H9 (cell line): Measurements from ENCODE around the gene STARD10. TPM values are rescaled to one million over a fixed set of nuclear protein-coding genes. Genes with fewer than 3 reads are reported as not detected.

ENCODE experiments used
- DNase-seq: peaks from one replicate; pipeline ENCODE4 v3.0.0-alpha.2; 2017
- H2AFZ ChIP-seq: one replicate; pipeline ENCODE4 v1.6.1; 2013; ENCODE audit warnings: mild to moderate bottlenecking, low read length, control low read depth, moderate library complexity
- H2AK5ac ChIP-seq: 2 replicates; pipeline ENCODE4 v1.6.1; 2013; ENCODE audit warnings: low read length, control low read depth, mixed read lengths; ENCODE audit not compliant: insufficient read length
- H2BK120ac ChIP-seq: one replicate; pipeline ENCODE4 v1.6.1; 2013; ENCODE audit warnings: low read depth, mild to moderate bottlenecking, low read length, control low read depth, inconsistent platforms; ENCODE audit not compliant: poor library complexity, severe bottlenecking
- H2BK12ac ChIP-seq: 2 replicates; pipeline ENCODE4 v1.6.1; 2013; ENCODE audit warnings: low read length, control low read depth, mixed read lengths, low read depth; ENCODE audit not compliant: insufficient read length
- H2BK15ac ChIP-seq: 2 replicates; pipeline ENCODE4 v1.6.1; 2013; ENCODE audit warnings: low read depth, low read length, control low read depth
- H2BK20ac ChIP-seq: one replicate; pipeline ENCODE4 v1.6.1; 2013; ENCODE audit warnings: low read depth, mild to moderate bottlenecking, low read length, control low read depth, inconsistent platforms; ENCODE audit not compliant: poor library complexity, severe bottlenecking
- H2BK5ac ChIP-seq: 2 replicates; pipeline ENCODE4 v1.6.1; 2013; ENCODE audit warnings: low read length, control low read depth, mixed read lengths; ENCODE audit not compliant: insufficient read length
- H3K14ac ChIP-seq: 2 replicates; pipeline ENCODE4 v1.6.1; 2013; ENCODE audit warnings: low read length, control low read depth; ENCODE audit not compliant: insufficient read depth
- H3K18ac ChIP-seq: 2 replicates; pipeline ENCODE4 v1.6.1; 2013; ENCODE audit warnings: low read depth, mild to moderate bottlenecking, mixed read lengths, low read length, control low read depth; ENCODE audit not compliant: insufficient read length
- H3K23ac ChIP-seq: 2 replicates; pipeline ENCODE4 v1.6.1; 2013; ENCODE audit warnings: low read length, control low read depth, mixed read lengths, low read depth; ENCODE audit not compliant: insufficient read length
- H3K23me2 ChIP-seq: 2 replicates; pipeline ENCODE4 v1.6.1; 2013; ENCODE audit warnings: low read depth, mild to moderate bottlenecking, mixed read lengths, low read length, control low read depth; ENCODE audit not compliant: insufficient read length, poor library complexity, severe bottlenecking
- H3K27ac ChIP-seq: 2 replicates; pipeline ENCODE4 v1.5.1; 2013; ENCODE audit warnings: low read length, control low read depth, mixed read lengths, low read depth; ENCODE audit not compliant: insufficient read length
- H3K27me3 ChIP-seq: 2 replicates; pipeline ENCODE4 v1.6.1; 2013; ENCODE audit warnings: low read length, control low read depth, inconsistent platforms; ENCODE audit not compliant: insufficient read depth
- H3K4ac ChIP-seq: 2 replicates; pipeline ENCODE4 v1.6.1; 2013; ENCODE audit warnings: low read depth, mild to moderate bottlenecking, control low read depth, inconsistent platforms, low read length, moderate library complexity
- H3K4me1 ChIP-seq: 2 replicates; pipeline ENCODE4 v1.6.1; 2013; ENCODE audit warnings: low read length, control low read depth, inconsistent platforms; ENCODE audit not compliant: insufficient read depth
- H3K4me2 ChIP-seq: 2 replicates; pipeline ENCODE4 v1.6.1; 2013; ENCODE audit warnings: low read length, control low read depth, mixed read lengths; ENCODE audit not compliant: insufficient read length, insufficient read depth
- H3K56ac ChIP-seq: 2 replicates; pipeline ENCODE4 v1.6.1; 2013; ENCODE audit warnings: low read depth, mild to moderate bottlenecking, mixed read lengths, low read length, control low read depth; ENCODE audit not compliant: insufficient read length
- H3K79me1 ChIP-seq: 2 replicates; pipeline ENCODE4 v1.6.1; 2013; ENCODE audit warnings: low read depth, mild to moderate bottlenecking, moderate library complexity, low read length, control low read depth, inconsistent platforms; ENCODE audit not compliant: insufficient read depth, poor library complexity, severe bottlenecking
- H3K79me2 ChIP-seq: 2 replicates; pipeline ENCODE4 v1.6.1; 2013; ENCODE audit warnings: low read length, control low read depth, inconsistent platforms; ENCODE audit not compliant: insufficient read depth
- H3K9ac ChIP-seq: 2 replicates; pipeline ENCODE4 v1.6.1; 2013; ENCODE audit warnings: low read length, control low read depth, mixed read lengths; ENCODE audit not compliant: insufficient read length; ENCODE audit errors: extremely low read depth
- H3K9me3 ChIP-seq: one replicate; pipeline ENCODE4 v1.6.1; 2013; ENCODE audit warnings: low read depth, low read length, inconsistent platforms; ENCODE audit not compliant: control insufficient read depth
- H3T11ph ChIP-seq: one replicate; pipeline ENCODE4 v1.6.1; 2013; ENCODE audit warnings: mild to moderate bottlenecking, low read length, control low read depth, inconsistent platforms
- H4K20me1 ChIP-seq: one replicate; pipeline ENCODE4 v1.6.1; 2013; ENCODE audit not compliant: control insufficient read depth, insufficient read length, insufficient read depth
- H4K5ac ChIP-seq: 2 replicates; pipeline ENCODE4 v1.6.1; 2013; ENCODE audit warnings: low read depth, mild to moderate bottlenecking, mixed read lengths, low read length, control low read depth; ENCODE audit not compliant: insufficient read length
- H4K8ac ChIP-seq: replicated peaks from 2 replicates; pipeline ENCODE4 v1.6.1; 2013; ENCODE audit warnings: low read length, control low read depth, mixed read lengths, low read depth; ENCODE audit not compliant: insufficient read length
- H4K91ac ChIP-seq: 2 replicates; pipeline ENCODE4 v1.6.1; 2013; ENCODE audit warnings: low read depth, mild to moderate bottlenecking, moderate library complexity, mixed read lengths, low read length, control low read depth; ENCODE audit not compliant: insufficient read length
- H3K27ac Mint-ChIP-seq, 3 experiments: 2 replicates in 2 of 3; 3 replicates in 1 of 3; pipeline ENCODE4 v1.8.0; 2020 to 2021; ENCODE audit warnings: mixed read lengths in 3 of 3, mild to moderate bottlenecking in 1 of 3, moderate library complexity in 1 of 3
- H3K27me3 Mint-ChIP-seq: 2 replicates; pipeline ENCODE4 v1.8.0; 2021; ENCODE audit warnings: low read depth, mild to moderate bottlenecking, moderate library complexity, mixed read lengths
- H3K36me3 Mint-ChIP-seq, 3 experiments: 2 replicates in 2 of 3; 3 replicates in 1 of 3; pipeline ENCODE4 v1.8.0; 2020 to 2021; ENCODE audit warnings: low read depth in 3 of 3, mixed read lengths in 3 of 3; ENCODE audit not compliant: insufficient read depth in 1 of 3
- H3K4me1 Mint-ChIP-seq, 2 experiments: 2 replicates each; pipeline ENCODE4 v1.8.0; 2020; ENCODE audit warnings: mixed read lengths in 2 of 2
- H3K4me3 Mint-ChIP-seq, 2 experiments: 2 replicates in 1 of 2; 3 replicates in 1 of 2; pipeline ENCODE4 v1.8.0; 2020 to 2021; ENCODE audit warnings: mild to moderate bottlenecking in 2 of 2, mixed read lengths in 2 of 2, moderate library complexity in 1 of 2
- H3K9me3 Mint-ChIP-seq, 2 experiments: 2 replicates in 1 of 2; 3 replicates in 1 of 2; pipeline ENCODE4 v1.8.0; 2020; ENCODE audit warnings: mild to moderate bottlenecking in 2 of 2, mixed read lengths in 2 of 2, moderate library complexity in 1 of 2
- CTCF ChIP-seq: fragments of 200-600 bp; sonication (generic); conservative IDR thresholded peaks from 3 replicates; pipeline ENCODE4 v1.8.0; 2021; ENCODE audit warnings: antibody characterized with exemption, mild to moderate bottlenecking
- whole genome bisulfite sequencing: extraction: QIAGEN DNeasy Blood & Tissue Kit; methylation state at CpG from one replicate; pipeline ENCODE4 v1.1.7; 2013; ENCODE audit warnings: missing lambda C conversion rate, low lambda C conversion rate, mixed read lengths; ENCODE audit not compliant: insufficient read length; ENCODE audit errors: extremely low coverage; 5-methylcytosine and 5-hydroxymethylcytosine counted together
- total RNA-seq: library from RNA; stranded (reverse); gene quantifications from 2 replicates; pipeline ENCODE4 v1.2.1, GENCODE V29; 2021

Gene STARD10
- total RNA-seq, 1 experiment from 2014 or later: 24.4 TPM

- no peak overlapping the region for H2AK5ac ChIP-seq
- no peak overlapping the region for H4K91ac ChIP-seq
- no peak overlapping the region for H3K18ac ChIP-seq
- H3K9me3 Mint-ChIP-seq: no peaks in the 10 kb centered on the region; a peak in 1 of 5 replicates
- H4K8ac ChIP-seq: no peak overlapping the region
- H3K56ac ChIP-seq: no peak overlapping the region
- no peaks in the 10 kb centered on the region; the same call in 1 of the 2 replicates for H3K27me3 ChIP-seq
- no peak overlapping the region for H3K4me2 ChIP-seq
- H3K9me3 ChIP-seq: no peaks in the 10 kb centered on the region
- no peak overlapping the region for H4K5ac ChIP-seq
- no peak overlapping the region for H3K4ac ChIP-seq
- no peak overlapping the region for H3T11ph ChIP-seq
- no peak for TF ChIP-seq CTCF
- H3K23me2 ChIP-seq: peaks cover 18% of the 10 kb centered on the region
- no peak overlapping the region for H2BK15ac ChIP-seq
- no peaks in the 10 kb centered on the region for H4K20me1 ChIP-seq
- H3K4me1 Mint-ChIP-seq: peaks cover 32 to 34% of the 10 kb centered on the region in 2 experiments
- H3K27ac Mint-ChIP-seq: no peak overlapping the region
- peaks cover 4 to 24% (median 20%) of the 10 kb centered on the region in 3 experiments; a peak in 6 of 7 replicates for H3K36me3 Mint-ChIP-seq
- no peak for DNase-seq
- no peak overlapping the region for H3K27ac ChIP-seq
- peaks cover 8% of the 10 kb centered on the region for H3K27me3 Mint-ChIP-seq
- H3K4me1 ChIP-seq: peaks cover 7% of the 10 kb centered on the region; the same call in 1 of the 2 replicates
- H3K4me3 Mint-ChIP-seq: no peak overlapping the region
- H2BK120ac ChIP-seq: no peak overlapping the region
- no peak overlapping the region for H3K14ac ChIP-seq
- no CpG with 5 or more reads among the region's 7 CpGs for WGBS
- no peak overlapping the region for H2BK5ac ChIP-seq
- H2BK20ac ChIP-seq: no peak overlapping the region
- H2BK12ac ChIP-seq: no peak overlapping the region
- H3K79me1 ChIP-seq: no peaks in the 10 kb centered on the region
- no peaks in the 10 kb centered on the region for H3K79me2 ChIP-seq
- H3K9ac ChIP-seq: no peak overlapping the region
- no peak overlapping the region for H3K23ac ChIP-seq
- H2AFZ ChIP-seq: no peak overlapping the region
Observed at GRCh38 chr11:72816404-72816990, 22.6 kb upstream of the STARD10 start.
